SJSA1 (cell line): ENCODE results near the gene KRTAP5-4. TPM values are rescaled to one million over a fixed set of nuclear protein-coding genes. Genes with fewer than 3 reads are reported as not detected.

ENCODE experiments used
- DNase-seq, 2 experiments: peaks; one replicate each; pipeline ENCODE4 v3.0.0-alpha.2; 2015 to 2020; ENCODE audit warnings: low spot score in 2 of 2, low read depth in 1 of 2
- H3K27ac ChIP-seq: fragments of 250-450 bp; sonication (Bioruptor Pico); 2 replicates; pipeline ENCODE4 v1.5.1; 2020; ENCODE audit warnings: mild to moderate bottlenecking, moderate library complexity
- H3K27me3 ChIP-seq: fragments of 250-450 bp; sonication (Bioruptor Pico); replicated peaks from 2 replicates; pipeline ENCODE4 v1.5.1; 2020; ENCODE audit warnings: mild to moderate bottlenecking, moderate library complexity
- H3K36me3 ChIP-seq: fragments of 250-450 bp; sonication (Bioruptor Pico); 2 replicates; pipeline ENCODE4 v1.5.1; 2020; ENCODE audit warnings: mild to moderate bottlenecking
- H3K4me1 ChIP-seq: fragments of 250-450 bp; sonication (Bioruptor Pico); replicated peaks from 2 replicates; pipeline ENCODE4 v1.6.1; 2021; ENCODE audit warnings: mild to moderate bottlenecking
- H3K4me3 ChIP-seq: fragments of 250-450 bp; sonication (Bioruptor Pico); 2 replicates; pipeline ENCODE4 v1.5.1; 2020; ENCODE audit warnings: mild to moderate bottlenecking
- H3K9me3 ChIP-seq: fragments of 250-450 bp; sonication (Bioruptor Pico); replicated peaks from 2 replicates; pipeline ENCODE4 v1.5.1; 2020; ENCODE audit warnings: mild to moderate bottlenecking
- total RNA-seq: library from RNA; depleted of rRNA; stranded (reverse); fragments of >200 nt; shearing (Covaris generic); gene quantifications from 2 replicates; pipeline ENCODE4 v1.2.3, GENCODE V29; 2014

The KRTAP5-4 gene
- total RNA-seq, 1 experiment from 2014 or later, result not detected

DNA sequence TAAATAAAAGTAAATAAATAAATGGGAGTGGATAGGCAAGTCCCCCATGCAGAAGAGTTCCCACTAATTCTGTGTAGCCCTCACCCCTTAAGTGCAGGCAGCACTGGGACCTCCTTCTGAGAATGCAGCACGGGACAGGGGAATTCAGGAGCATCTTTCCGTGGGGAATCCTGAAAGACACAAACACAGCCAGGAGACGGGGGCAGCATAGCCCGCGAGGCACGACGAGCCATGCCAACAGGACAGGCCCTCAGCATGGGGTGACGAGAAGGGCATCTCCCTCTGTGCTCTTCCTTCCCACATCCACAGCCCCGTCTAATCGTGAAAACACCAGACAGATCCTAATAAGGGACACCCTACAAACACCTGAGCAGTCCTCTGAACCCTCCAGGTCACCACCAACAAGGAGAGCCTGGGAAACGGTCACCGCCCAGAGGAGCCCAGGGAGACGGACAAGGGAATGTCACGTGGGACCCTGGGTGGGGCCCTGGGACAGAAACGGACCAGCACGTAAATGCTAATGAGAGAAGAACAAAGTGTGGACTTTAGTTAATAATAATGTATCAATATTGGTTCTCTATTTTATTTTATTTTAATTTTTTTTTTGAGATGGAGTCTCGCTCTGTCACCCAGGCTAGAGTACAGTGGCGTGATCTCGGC, 14.5 kb upstream of the KRTAP5-4 start:
- Histone ChIP-seq H3K9me3 (no peaks in the 10 kb centered on the region), H3K27me3 (no peaks in the 10 kb centered on the region)

GRCh38 chr11:1633864-1634263, 11.9 kb upstream of the KRTAP5-4 start:
- no peak for DNase-seq
- Histone ChIP-seq H3K36me3 (no peaks in the 10 kb centered on the region), H3K27ac (no peak overlapping the region), H3K27me3 (no peaks in the 10 kb centered on the region), H3K4me1 (no peaks in the 10 kb centered on the region), H3K9me3 (no peaks in the 10 kb centered on the region), H3K4me3 (no peak overlapping the region)

More for the DNA sequence above, 14.5 kb upstream of the KRTAP5-4 start:
- H3K36me3 ChIP-seq, result no peaks in the 10 kb centered on the region
- DNase-seq, result no peak
- H3K4me1 ChIP-seq, result no peaks in the 10 kb centered on the region
- no peak overlapping the region for H3K27ac ChIP-seq
- H3K4me3 ChIP-seq, result no peak overlapping the region

GRCh38 chr11:1632053-1632714, 10.2 kb upstream of the KRTAP5-4 start:
- Histone ChIP-seq H3K36me3 (no peaks in the 10 kb centered on the region), H3K9me3 (no peaks in the 10 kb centered on the region), H3K27ac (no peak overlapping the region), H3K4me1 (no peaks in the 10 kb centered on the region), H3K4me3 (no peak overlapping the region), H3K27me3 (no peaks in the 10 kb centered on the region; the same call in 1 of the 2 replicates)
- no peak for DNase-seq

DNA sequence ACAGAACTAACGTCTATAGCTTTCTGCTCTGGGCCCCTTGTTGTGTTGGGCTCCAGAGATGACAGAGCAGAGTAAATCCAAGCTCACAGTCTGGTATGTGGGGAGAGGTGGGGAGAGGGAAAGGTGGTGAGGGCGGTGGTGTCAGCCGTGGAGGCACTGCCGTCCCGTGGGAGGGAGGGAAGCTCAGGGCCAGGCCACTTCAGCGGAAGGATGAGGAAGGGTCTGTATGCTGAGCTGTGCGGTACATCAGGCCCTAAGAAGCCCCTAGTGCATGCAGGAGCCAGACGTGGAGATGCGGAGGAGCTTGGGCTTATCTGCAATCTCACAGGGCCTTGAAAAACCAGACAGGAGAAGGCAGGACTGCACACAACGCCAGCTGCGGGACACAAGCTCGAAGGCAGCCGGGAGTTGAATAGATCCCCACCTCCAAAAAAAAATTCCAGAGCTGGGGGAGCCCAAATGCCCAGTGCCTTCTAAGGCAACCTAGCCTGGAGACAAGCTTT, 9.2 kb upstream of the KRTAP5-4 start:
- DNase-seq, result no peak
- H3K27ac ChIP-seq, result no peak overlapping the region
- no peaks in the 10 kb centered on the region; the same call in 1 of the 2 replicates for H3K27me3 ChIP-seq
- no peaks in the 10 kb centered on the region for H3K36me3 ChIP-seq
- no peaks in the 10 kb centered on the region for H3K4me1 ChIP-seq
- H3K9me3 ChIP-seq, result no peaks in the 10 kb centered on the region
- H3K4me3 ChIP-seq, result no peak overlapping the region

GRCh38 chr11:1630271-1630670, 8.3 kb upstream of the KRTAP5-4 start:
- H3K27ac ChIP-seq, result no peak overlapping the region
- H3K9me3 ChIP-seq, result no peaks in the 10 kb centered on the region
- no peaks in the 10 kb centered on the region; the same call in 1 of the 2 replicates for H3K27me3 ChIP-seq
- no peaks in the 10 kb centered on the region for H3K4me1 ChIP-seq
- DNase-seq, result no peak
- H3K4me3 ChIP-seq, result no peak overlapping the region
- no peaks in the 10 kb centered on the region for H3K36me3 ChIP-seq

DNA sequence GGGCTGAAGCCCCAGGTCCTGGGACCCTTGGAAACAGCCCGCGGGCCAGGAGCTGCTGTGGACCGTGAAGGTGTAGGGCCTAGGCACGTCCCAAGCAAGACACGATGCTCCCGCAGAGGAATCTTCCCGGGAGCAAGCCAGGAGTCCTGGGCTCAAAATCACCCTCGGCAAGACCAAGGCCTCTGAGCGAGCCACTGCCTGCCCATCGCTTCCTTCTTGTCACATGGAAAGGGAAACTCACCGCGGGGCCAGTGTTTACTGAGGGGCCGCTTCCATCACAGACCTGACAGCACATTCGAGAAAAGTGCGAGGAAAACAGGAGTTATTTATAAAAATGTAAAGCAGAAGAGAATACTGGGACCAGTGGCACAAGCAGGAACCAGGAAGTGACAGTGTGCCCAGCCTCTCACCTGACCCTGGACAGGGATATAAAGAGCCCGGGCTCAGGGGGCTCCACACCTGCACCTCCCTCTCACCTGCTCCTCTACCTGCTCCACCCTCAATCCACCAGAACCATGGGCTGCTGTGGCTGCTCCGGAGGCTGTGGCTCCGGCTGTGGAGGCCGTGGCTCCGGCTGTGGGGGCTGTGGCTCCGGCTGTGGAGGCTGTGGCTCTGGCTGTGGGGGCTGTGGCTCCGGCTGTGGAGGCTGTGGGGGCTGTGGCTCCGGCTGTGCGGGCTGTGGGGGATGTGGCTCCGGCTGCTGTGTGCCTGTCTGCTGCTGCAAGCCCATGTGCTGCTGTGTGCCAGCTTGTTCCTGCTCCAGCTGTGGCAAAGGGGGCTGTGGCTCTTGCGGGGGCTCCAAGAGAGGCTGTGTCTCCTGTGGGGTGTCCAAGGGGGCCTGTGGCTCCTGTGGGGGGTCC, 7.6 kb upstream of the KRTAP5-4 start, which contains the start of gene KRTAP5-5:
Gene KRTAP5-5 (plus strand): TSS at position 450 of the 860 bp plus-strand sequence. CDS start 66 bp downstream, at position 516.
- no peaks in the 10 kb centered on the region; the same call in 1 of the 2 replicates for H3K27me3 ChIP-seq
- DNase-seq, result no peak
- H3K4me3 ChIP-seq, result no peak within 1 kb of the TSS
- H3K9me3 ChIP-seq, result no peaks in the 10 kb centered on the region
- no peak within 1 kb of the TSS for H3K27ac ChIP-seq
- H3K4me1 ChIP-seq, result no peaks in the 10 kb centered on the region
- no peaks in the 10 kb centered on the region for H3K36me3 ChIP-seq

- DNase-seq, result no peak
- H3K9me3 ChIP-seq, result no peaks in the 10 kb centered on the region
- H3K36me3 ChIP-seq, result no peaks in the 10 kb centered on the region
- H3K27me3 ChIP-seq, result no peaks in the 10 kb centered on the region; the same call in 1 of the 2 replicates
- H3K4me3 ChIP-seq, result no peak overlapping the region
- H3K27ac ChIP-seq, result no peak overlapping the region
- H3K4me1 ChIP-seq, result no peaks in the 10 kb centered on the region
Observed at GRCh38 chr11:1628506-1629325, 6.8 kb upstream of the KRTAP5-4 start.

DNA sequence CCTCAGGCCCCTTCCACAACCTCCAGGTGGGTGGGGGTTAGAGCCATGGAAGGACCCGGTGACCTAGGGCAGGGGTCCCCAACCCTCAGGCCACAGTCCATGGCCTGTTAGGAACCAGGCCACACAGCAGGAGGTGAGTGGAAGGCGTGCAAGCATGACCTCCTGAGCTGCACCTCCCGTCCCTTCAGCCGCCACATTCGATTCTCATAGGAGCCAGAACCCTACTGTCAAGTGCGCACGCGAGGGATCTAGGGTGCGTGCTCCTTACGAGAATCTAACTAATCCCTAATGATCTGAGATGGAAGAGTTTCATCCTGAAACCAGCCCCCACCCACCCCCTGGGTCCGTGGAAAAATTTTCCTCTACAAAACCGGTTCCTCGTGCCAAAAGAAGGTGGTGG, 3.6 kb upstream of the KRTAP5-4 start:
- H3K4me1 ChIP-seq, result no peaks in the 10 kb centered on the region
- DNase-seq, result no peak
- no peak overlapping the region for H3K4me3 ChIP-seq
- no peaks in the 10 kb centered on the region; the same call in 1 of the 2 replicates for H3K27me3 ChIP-seq
- H3K36me3 ChIP-seq, result no peaks in the 10 kb centered on the region
- no peaks in the 10 kb centered on the region for H3K9me3 ChIP-seq
- no peak overlapping the region for H3K27ac ChIP-seq

DNA sequence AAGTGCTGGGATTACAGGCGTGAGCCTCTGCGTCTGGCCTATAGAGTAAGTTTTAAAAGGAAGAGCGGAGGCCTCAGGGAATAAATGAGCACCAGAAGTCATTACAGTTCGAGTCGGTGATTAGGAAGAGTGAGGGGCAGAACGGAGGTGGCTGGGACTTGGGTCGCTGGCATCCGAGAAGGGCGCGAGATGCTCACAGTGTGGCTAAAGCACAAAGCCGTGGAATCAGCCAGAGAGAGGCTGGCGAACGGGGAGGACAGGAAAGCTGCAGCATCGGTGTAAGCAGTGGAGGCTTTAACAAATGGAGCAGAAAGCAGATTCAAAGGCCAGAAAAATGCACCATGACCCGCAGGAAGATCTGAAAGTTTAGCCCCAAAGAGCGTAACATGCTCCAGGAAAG, 2.7 kb upstream of the KRTAP5-4 start:
- no peaks in the 10 kb centered on the region for H3K4me1 ChIP-seq
- no peak overlapping the region for H3K27ac ChIP-seq
- no peaks in the 10 kb centered on the region for H3K9me3 ChIP-seq
- no peaks in the 10 kb centered on the region; the same call in 1 of the 2 replicates for H3K27me3 ChIP-seq
- H3K36me3 ChIP-seq, result no peaks in the 10 kb centered on the region
- no peak overlapping the region for H3K4me3 ChIP-seq
- DNase-seq, result no peak

- DNase-seq, result no peak
- no peaks in the 10 kb centered on the region for H3K36me3 ChIP-seq
- no peak overlapping the region for H3K27ac ChIP-seq
- no peaks in the 10 kb centered on the region for H3K9me3 ChIP-seq
- H3K4me1 ChIP-seq, result no peaks in the 10 kb centered on the region
- no peak overlapping the region for H3K4me3 ChIP-seq
- no peaks in the 10 kb centered on the region; the same call in 1 of the 2 replicates for H3K27me3 ChIP-seq
Observed at GRCh38 chr11:1623716-1624115, 1.8 kb upstream of the KRTAP5-4 start.

- no peaks in the 10 kb centered on the region for H3K9me3 ChIP-seq
- no peaks in the 10 kb centered on the region for H3K4me1 ChIP-seq
- no peak overlapping the region for H3K27ac ChIP-seq
- DNase-seq, result no peak
- no peaks in the 10 kb centered on the region for H3K36me3 ChIP-seq
- H3K4me3 ChIP-seq, result no peak overlapping the region
- no peaks in the 10 kb centered on the region for H3K27me3 ChIP-seq
Observed at GRCh38 chr11:1619449-1619848, 2.5 kb downstream of the KRTAP5-4 start.

DNA sequence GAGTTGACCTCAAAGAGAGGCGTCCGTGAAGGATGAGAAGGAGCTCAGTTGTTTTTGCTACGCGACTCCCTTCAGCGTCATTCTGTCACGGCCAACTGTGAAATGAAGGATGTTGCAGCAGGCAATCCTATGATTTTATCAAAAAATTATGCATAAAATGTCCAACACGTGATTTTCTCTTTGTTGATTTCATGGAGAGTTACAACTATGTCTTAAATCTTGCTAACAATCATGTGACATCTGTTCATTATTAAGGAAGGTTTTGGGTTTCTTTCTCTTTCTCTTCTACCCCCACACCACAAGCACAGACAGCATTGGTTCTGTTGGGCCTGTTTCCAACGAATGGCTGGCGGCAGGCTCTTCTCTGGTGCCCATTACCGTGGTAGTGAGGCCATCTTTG, 3.7 kb downstream of the KRTAP5-4 start:
- H3K4me3 ChIP-seq, result no peak overlapping the region
- H3K27me3 ChIP-seq, result no peaks in the 10 kb centered on the region
- H3K36me3 ChIP-seq, result no peaks in the 10 kb centered on the region
- no peak overlapping the region for H3K27ac ChIP-seq
- no peaks in the 10 kb centered on the region for H3K9me3 ChIP-seq
- no peak for DNase-seq
- no peaks in the 10 kb centered on the region for H3K4me1 ChIP-seq

DNA sequence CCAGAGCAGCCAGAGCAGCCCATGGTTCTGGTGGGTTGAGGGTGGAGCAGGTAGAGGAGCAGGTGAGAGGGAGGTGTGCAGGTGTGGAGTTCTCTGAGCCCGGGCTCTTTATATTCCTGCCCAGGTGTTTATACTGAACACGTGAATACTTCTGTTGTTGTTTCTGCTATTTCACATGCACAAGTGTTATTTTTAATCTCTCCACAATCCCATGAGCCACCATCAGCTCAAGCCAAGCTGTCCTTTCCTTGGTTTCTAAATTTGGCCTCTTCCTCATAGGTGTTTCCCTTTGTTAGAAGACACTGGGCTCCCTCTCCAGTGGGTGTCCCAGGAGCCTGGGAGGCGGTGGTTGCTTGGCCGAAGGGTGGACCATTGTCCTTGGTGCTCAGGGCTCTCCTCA, 13.6 kb downstream of the KRTAP5-4 start, which contains the start of gene KRTAP5-3:
Gene KRTAP5-3 (minus strand): TSS at position 101 of the 400 bp plus-strand sequence. CDS start 78 bp downstream, at position 23.
- H3K36me3 ChIP-seq, result no peaks in the 10 kb centered on the region
- DNase-seq, result no peak
- H3K27me3 ChIP-seq, result no peaks in the 10 kb centered on the region
- no peak within 1 kb of the TSS for H3K4me3 ChIP-seq
- no peaks in the 10 kb centered on the region for H3K9me3 ChIP-seq
- no peak within 1 kb of the TSS for H3K27ac ChIP-seq
- H3K4me1 ChIP-seq, result no peaks in the 10 kb centered on the region
